Astrocyte (in vitro differentiated cells and primary cell): ENCODE results near the gene HOXA5.

Source experiments
- EZH2 ChIP-seq: IDR thresholded peaks from 2 replicates; pipeline ENCODE4 v1.6.1; 2012; ENCODE audit warnings: mild to moderate bottlenecking, low read length, inconsistent platforms; ENCODE audit not compliant: insufficient read depth
- TF ChIP-seq, protein P1 (sequence below): IDR thresholded peaks from 2 replicates; pipeline ENCODE4 v1.5.1; 2011; ENCODE audit warnings: low read depth, mild to moderate bottlenecking, inconsistent platforms, low read length, moderate library complexity; ENCODE audit not compliant: insufficient read depth

DNA sequence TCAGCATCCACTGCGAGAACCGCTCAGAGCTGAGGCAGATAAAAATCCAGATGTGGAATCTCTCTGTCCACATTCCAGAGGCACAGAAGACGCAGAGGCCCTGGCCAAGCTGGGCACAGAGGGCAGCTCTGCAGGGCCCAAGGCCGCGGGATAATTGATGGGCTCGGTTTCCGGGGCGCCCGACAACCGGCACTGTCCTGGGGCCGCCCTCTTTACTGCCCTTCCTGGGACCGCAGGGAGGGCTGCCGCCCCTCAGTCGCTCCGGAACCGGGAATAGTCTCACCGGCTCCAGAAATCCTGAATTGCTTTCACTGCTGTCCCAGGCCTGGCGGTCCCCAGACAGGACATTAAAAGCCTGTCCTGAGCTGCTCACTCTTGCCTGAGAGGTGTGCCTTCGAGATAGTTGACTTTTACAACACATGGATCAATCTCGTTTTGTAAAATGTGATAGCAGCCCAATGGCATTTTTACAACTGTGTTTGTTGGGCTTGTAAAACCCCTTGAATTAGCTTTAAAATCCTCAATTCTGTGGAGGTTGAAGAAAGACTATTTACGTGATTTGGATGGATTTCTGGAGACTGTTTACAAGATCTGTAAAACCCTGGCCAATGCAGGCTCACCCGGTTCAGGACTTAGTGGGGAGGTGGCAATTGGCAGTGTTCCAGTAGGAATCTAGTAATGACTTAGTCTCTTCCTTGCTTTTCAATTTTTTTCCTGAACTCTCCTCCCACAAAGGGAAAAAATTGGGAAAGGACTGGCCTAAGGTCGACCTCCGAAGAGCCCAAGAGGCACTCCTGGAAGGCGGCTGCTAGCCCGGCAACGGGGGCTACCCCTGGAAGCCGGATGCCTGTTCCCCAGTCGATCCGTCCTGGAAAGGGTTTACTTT is 5.5 kb upstream of the HOXA5 start:
- TF ChIP-seq, protein P1, sequence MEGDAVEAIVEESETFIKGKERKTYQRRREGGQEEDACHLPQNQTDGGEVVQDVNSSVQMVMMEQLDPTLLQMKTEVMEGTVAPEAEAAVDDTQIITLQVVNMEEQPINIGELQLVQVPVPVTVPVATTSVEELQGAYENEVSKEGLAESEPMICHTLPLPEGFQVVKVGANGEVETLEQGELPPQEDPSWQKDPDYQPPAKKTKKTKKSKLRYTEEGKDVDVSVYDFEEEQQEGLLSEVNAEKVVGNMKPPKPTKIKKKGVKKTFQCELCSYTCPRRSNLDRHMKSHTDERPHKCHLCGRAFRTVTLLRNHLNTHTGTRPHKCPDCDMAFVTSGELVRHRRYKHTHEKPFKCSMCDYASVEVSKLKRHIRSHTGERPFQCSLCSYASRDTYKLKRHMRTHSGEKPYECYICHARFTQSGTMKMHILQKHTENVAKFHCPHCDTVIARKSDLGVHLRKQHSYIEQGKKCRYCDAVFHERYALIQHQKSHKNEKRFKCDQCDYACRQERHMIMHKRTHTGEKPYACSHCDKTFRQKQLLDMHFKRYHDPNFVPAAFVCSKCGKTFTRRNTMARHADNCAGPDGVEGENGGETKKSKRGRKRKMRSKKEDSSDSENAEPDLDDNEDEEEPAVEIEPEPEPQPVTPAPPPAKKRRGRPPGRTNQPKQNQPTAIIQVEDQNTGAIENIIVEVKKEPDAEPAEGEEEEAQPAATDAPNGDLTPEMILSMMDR = no peak
- no peak for TF ChIP-seq EZH2
